ENCODE measurements around the gene SEMA3D.

SEMA3D gene

DNA sequence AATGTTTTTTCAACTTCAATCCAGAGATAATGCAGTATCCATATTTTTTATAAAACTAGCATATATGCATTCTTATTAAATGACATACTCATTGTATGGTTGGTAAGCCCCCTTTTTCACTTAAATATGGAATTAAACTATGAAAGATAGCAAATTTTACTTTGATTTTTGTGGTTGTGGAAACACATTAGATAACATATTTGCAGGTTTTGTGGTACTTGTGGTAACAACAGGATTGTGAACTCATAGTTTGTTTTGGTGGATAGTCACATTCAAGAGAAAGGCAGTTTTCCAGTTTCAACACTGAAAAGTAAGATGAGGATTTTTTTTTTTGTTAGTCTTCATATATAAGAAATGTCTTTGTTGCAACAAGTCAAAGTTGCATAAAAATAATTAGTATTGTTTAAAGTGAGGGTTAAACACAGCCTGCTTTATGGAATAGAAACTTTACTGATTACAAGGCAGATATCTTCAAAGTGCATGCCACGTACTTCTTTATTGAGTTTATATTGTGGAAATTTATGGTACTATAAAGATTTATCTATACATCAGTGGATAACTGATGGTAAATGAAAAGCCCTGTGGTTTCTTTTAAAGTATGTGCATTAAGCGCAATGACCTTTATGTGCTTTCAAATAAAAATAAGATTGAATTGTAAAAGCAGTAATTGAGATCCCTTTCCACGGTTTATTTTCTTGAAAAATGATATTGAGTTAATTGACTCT, 39.7 kb upstream of the SEMA3D start:
- Mint-ChIP-seq H3K4me1 (no peaks in the 10 kb centered on the region), H3K36me3 (ENCODE audit: low read depth) (no peaks in the 10 kb centered on the region), H3K27ac (no peak overlapping the region), H3K27me3 (ENCODE audit: low read depth) (no peaks in the 10 kb centered on the region), H3K9me3 (no peaks in the 10 kb centered on the region), H3K4me3 (no peak overlapping the region)
- TF ChIP-seq, protein P1, sequence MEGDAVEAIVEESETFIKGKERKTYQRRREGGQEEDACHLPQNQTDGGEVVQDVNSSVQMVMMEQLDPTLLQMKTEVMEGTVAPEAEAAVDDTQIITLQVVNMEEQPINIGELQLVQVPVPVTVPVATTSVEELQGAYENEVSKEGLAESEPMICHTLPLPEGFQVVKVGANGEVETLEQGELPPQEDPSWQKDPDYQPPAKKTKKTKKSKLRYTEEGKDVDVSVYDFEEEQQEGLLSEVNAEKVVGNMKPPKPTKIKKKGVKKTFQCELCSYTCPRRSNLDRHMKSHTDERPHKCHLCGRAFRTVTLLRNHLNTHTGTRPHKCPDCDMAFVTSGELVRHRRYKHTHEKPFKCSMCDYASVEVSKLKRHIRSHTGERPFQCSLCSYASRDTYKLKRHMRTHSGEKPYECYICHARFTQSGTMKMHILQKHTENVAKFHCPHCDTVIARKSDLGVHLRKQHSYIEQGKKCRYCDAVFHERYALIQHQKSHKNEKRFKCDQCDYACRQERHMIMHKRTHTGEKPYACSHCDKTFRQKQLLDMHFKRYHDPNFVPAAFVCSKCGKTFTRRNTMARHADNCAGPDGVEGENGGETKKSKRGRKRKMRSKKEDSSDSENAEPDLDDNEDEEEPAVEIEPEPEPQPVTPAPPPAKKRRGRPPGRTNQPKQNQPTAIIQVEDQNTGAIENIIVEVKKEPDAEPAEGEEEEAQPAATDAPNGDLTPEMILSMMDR (IDR thresholded peaks at IDR 0.05; ENCODE audit: unreplicated experiment in 3 of 3) = no peak

- H3K4me1 Mint-ChIP-seq = no peaks in the 10 kb centered on the region
- H3K4me3 Mint-ChIP-seq = no peak overlapping the region
- no peak overlapping the region for H3K27ac Mint-ChIP-seq
- TF ChIP-seq, protein P1 (IDR thresholded peaks at IDR 0.05; ENCODE audit: unreplicated experiment in 3 of 3) = no peak
- no peaks in the 10 kb centered on the region for H3K36me3 Mint-ChIP-seq (ENCODE audit: low read depth)
- no peaks in the 10 kb centered on the region for H3K27me3 Mint-ChIP-seq (ENCODE audit: low read depth)
- no peaks in the 10 kb centered on the region for H3K9me3 Mint-ChIP-seq
These were observed 37.3 kb upstream of the SEMA3D start for GRCh38 chr7:85224171-85224570.

DNA sequence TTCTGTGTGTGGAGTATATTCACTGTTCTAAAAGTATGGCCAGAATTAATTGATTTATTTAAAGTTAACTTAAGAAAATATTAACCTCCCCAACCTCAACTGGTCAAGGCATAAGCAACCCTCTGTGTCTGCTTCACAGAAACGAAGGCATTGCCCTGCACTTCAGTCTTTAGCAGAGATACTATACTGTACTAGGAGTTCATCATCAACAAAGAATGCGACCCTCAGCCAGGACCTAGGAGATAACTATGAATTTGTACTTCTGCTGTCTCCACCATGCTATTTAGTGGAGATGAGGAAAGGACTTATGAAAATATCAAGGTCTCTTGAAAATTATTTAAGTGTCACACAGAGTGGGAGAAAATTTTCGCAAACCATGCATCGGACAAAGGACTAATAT, 35.7 kb upstream of the SEMA3D start:
- H3K4me1 Mint-ChIP-seq = no peaks in the 10 kb centered on the region
- H3K27ac Mint-ChIP-seq = no peak overlapping the region
- H3K27me3 Mint-ChIP-seq (ENCODE audit: low read depth) = no peaks in the 10 kb centered on the region
- H3K36me3 Mint-ChIP-seq (ENCODE audit: low read depth) = no peaks in the 10 kb centered on the region
- no peak overlapping the region for H3K4me3 Mint-ChIP-seq
- TF ChIP-seq, protein P1 (IDR thresholded peaks at IDR 0.05; ENCODE audit: unreplicated experiment in 3 of 3) = no peak
- H3K9me3 Mint-ChIP-seq = no peaks in the 10 kb centered on the region

DNA sequence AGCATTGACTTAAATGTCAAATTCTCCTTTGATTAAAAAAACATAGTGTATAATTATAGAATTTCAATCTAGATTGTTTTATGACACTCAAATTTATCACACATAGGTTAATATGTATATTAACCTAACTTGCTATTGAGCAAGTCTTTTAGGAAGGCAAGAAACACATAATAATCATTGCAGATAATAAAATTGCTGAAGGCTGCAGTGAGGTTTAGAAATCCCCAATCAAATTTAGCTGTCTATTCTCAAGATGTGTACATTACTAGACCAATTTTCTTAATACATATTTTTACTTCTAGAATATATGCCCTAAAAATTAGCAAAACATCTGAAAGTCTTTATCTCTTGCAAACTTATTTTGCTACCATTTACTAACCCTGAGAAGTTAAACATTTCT, 34.9 kb upstream of the SEMA3D start:
- TF ChIP-seq, protein P1 (IDR thresholded peaks at IDR 0.05; ENCODE audit: unreplicated experiment in 3 of 3) = no peak

DNA sequence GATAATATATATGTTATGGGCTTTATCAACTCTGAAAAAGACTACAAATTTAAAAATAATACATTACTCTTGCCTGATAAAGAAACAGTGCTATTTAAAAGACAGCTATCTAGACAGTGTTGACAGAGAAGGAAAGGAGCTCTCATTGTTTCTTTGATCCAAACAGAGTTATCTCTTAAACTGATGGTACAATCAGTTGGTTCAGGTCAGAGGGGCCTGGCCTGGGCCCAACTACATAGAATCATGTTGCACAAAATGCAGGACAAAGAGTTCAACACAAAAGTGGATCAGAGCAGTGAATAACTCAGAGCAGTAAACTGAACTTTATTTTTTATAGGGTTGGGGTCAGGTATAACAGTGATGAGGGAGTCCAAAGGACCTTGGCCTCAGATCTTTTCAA, 33.8 kb upstream of the SEMA3D start:
- Mint-ChIP-seq H3K4me1 (no peaks in the 10 kb centered on the region), H3K4me3 (no peak overlapping the region), H3K9me3 (no peaks in the 10 kb centered on the region), H3K27ac (no peak overlapping the region), H3K27me3 (ENCODE audit: low read depth) (no peaks in the 10 kb centered on the region), H3K36me3 (ENCODE audit: low read depth) (no peaks in the 10 kb centered on the region)
- TF ChIP-seq, protein P1 (IDR thresholded peaks at IDR 0.05; ENCODE audit: unreplicated experiment in 3 of 3) = no peak

More for the DNA sequence above, 34.9 kb upstream of the SEMA3D start:
- no peak overlapping the region for H3K4me3 Mint-ChIP-seq
- no peaks in the 10 kb centered on the region for H3K4me1 Mint-ChIP-seq
- no peaks in the 10 kb centered on the region for H3K9me3 Mint-ChIP-seq
- no peak overlapping the region for H3K27ac Mint-ChIP-seq
- H3K27me3 Mint-ChIP-seq (ENCODE audit: low read depth) = no peaks in the 10 kb centered on the region
- H3K36me3 Mint-ChIP-seq (ENCODE audit: low read depth) = no peaks in the 10 kb centered on the region

DNA sequence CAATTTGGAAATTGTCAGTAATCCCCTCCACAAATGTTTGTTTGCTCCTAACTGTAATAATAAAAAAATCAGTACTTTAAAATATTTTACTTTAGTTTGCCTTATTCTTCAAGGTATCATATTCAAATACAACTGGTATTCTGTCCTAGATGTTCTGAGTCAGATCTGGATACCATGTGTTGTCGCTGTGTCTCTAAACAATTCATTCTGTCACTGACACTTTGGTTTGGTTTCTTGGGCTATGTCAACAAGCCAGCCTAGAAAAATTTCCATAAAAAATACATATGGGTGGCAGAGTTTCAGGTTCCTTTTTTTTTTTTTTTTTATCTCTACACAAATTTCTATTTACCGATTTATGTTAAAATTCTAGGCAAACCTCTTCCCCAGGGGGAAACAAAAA, 33.2 kb upstream of the SEMA3D start:
- H3K27ac Mint-ChIP-seq = no peak overlapping the region
- no peak overlapping the region for H3K4me3 Mint-ChIP-seq
- H3K27me3 Mint-ChIP-seq (ENCODE audit: low read depth) = no peaks in the 10 kb centered on the region
- H3K9me3 Mint-ChIP-seq = no peaks in the 10 kb centered on the region
- H3K4me1 Mint-ChIP-seq = no peaks in the 10 kb centered on the region
- no peaks in the 10 kb centered on the region for H3K36me3 Mint-ChIP-seq (ENCODE audit: low read depth)
- TF ChIP-seq, protein P1 (IDR thresholded peaks at IDR 0.05; ENCODE audit: unreplicated experiment in 3 of 3) = no peak

All from nephron (organoid).